Stimulated activated naive CD8-positive, alpha-beta T cell treated with anti-CD3 and anti-CD28 coated beads, Interleukin-15, Interleukin-2, amounts not matched to agents 100 ng/mL and 50 ng/mL, for 24 hours (primary cell): ENCODE results near the gene CNFN.
"Not testable (repeated sequence)": the region's sequence is repeated elsewhere in the genome, so short reads cannot be mapped to it uniquely, and the experiment has no call there.

Experiments used
- H3K27ac Mint-ChIP-seq: one replicate; pipeline ENCODE4 v1.8.0; 2021; ENCODE audit warnings: mild to moderate bottlenecking, mixed read lengths
- H3K27me3 Mint-ChIP-seq: one replicate; pipeline ENCODE4 v1.8.0; 2021; ENCODE audit warnings: mixed read lengths
- H3K36me3 Mint-ChIP-seq: one replicate; pipeline ENCODE4 v1.8.0; 2021; ENCODE audit warnings: low read depth, mixed read lengths
- H3K4me1 Mint-ChIP-seq: one replicate; pipeline ENCODE4 v1.8.0; 2021; ENCODE audit warnings: low read depth, mixed read lengths
- H3K4me3 Mint-ChIP-seq: one replicate; pipeline ENCODE4 v1.8.0; 2021; ENCODE audit warnings: mild to moderate bottlenecking, mixed read lengths
- H3K9me3 Mint-ChIP-seq: one replicate; pipeline ENCODE4 v1.8.0; 2021; ENCODE audit warnings: mixed read lengths

CNFN gene

DNA sequence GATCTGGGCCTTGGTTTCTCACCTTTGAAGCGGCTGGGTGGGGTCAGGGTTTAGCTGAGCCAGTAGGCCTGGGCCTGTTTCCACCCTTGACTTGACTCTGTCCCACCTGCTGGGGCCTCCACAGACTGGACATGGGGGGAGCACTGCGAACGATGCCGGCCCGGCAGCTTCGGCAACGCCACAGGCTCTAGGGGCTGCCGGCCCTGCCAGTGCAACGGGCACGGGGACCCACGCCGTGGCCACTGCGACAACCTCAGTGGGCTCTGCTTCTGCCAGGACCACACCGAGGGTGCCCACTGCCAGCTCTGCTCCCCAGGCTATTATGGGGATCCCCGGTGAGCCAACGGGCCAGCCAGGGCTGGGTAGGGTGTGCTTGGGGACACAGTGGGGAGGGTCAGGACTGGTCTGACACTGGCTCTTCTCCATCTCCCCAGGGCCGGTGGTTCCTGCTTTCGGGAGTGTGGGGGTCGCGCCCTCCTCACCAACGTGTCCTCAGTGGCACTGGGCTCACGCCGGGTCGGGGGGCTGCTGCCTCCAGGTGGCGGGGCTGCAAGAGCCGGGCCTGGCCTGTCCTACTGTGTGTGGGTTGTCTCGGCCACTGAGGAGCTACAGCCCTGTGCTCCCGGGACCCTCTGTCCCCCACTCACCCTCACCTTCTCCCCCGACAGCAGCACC is 36.6 kb downstream of the CNFN start:
- H3K4me3 Mint-ChIP-seq: no peak overlapping the region
- no peak overlapping the region for H3K27ac Mint-ChIP-seq
- no peaks in the 10 kb centered on the region for H3K36me3 Mint-ChIP-seq
- no peaks in the 10 kb centered on the region for H3K4me1 Mint-ChIP-seq
- H3K27me3 Mint-ChIP-seq: no peaks in the 10 kb centered on the region
- H3K9me3 Mint-ChIP-seq: no peaks in the 10 kb centered on the region

DNA sequence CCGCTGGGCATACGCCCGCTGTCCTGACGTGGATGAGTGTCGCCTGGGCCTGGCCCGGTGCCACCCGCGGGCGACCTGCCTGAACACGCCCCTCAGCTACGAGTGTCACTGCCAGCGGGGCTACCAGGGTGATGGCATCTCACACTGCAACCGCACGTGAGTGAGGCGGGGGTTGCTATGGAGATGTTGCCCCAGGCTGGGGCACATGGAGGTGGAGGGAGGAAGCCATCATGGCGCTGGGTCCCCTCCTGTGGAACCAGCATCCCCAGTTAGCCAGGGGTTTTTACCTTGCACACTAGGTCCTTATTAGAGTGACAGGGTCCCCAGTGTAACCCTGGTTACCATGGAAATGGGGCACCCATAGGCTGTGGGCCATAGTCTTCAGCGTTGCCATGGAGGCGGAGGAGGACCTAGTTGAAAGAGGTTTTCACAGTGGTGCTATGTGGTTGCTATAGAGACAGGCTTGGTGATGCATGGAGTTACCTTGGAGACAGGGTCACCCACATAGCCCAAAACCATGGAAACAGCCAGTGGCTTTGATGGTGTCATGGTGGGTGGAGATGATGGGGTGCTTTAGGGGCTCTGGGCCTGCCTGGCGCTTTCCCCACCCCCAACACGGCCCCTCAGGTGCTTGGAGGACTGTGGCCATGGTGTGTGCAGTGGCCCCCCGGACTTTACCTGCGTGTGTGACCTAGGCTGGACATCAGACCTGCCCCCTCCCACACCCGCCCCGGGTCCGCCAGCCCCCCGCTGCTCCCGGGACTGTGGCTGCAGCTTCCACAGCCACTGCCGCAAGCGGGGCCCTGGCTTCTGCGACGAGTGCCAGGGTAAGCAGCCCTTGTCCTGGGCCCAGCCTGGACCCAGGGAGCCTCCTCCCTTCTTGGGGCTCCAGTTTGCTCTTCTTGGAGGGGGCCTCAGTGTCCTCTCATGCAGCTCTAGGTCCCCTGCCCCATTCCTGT is 37.5 kb downstream of the CNFN start:
- Mint-ChIP-seq H3K27ac (no peak overlapping the region), H3K4me1 (no peaks in the 10 kb centered on the region), H3K36me3 (no peaks in the 10 kb centered on the region), H3K27me3 (no peaks in the 10 kb centered on the region), H3K9me3 (no peaks in the 10 kb centered on the region), H3K4me3 (no peak overlapping the region)

DNA sequence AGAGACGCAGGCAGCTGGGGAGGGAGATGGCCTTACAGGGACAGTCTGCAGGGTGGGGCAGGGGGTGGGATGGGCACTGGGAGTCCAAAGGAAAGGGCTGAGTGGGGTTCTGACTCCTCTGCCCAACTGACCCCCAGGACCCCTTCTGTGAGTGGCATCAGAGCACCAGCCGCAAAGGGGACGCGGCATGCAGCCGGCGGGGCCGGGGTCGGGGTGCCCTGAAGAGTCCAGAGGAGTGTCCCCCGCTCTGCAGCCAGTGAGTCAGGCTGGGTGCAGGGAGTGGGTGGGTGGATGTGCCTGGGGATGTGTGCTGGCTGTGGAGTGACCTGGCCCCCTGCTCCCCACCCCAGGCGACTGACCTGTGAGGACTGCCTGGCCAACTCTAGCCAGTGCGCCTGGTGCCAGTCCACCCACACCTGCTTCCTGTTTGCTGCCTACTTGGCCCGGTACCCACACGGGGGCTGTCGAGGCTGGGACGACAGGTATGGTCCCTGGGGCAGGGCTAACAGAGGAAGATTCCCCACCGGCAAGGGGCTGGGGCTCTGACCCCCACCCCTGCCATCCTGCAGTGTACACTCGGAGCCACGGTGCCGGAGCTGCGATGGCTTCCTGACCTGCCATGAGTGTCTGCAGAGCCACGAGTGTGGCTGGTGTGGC is 38.9 kb downstream of the CNFN start:
- Mint-ChIP-seq H3K4me3 (no peak overlapping the region), H3K27me3 (no peaks in the 10 kb centered on the region), H3K27ac (no peak overlapping the region), H3K36me3 (no peaks in the 10 kb centered on the region), H3K4me1 (no peaks in the 10 kb centered on the region), H3K9me3 (no peaks in the 10 kb centered on the region)

DNA sequence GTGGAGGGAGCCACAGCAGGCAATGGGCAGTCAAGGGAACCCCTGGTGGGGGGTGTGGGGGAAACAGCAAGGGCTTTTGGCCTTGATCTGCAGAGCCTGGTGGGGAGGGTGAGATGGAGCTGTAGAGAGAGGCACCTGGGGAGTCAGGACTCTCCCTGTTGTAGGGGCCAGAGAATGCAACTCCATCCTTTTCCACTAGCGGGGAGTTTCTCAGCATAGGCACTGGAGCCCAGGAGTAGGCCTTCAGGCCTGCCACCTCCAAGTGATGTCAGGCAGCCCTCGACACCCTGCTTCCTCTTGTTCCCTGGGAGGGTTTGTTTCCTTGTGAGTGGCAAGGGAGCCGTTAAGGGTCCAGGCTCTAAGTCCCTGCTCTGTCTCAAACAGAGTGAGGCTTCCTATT is 39.7 kb downstream of the CNFN start:
- H3K27me3 Mint-ChIP-seq: no peaks in the 10 kb centered on the region
- H3K27ac Mint-ChIP-seq: no peak overlapping the region
- H3K9me3 Mint-ChIP-seq: no peaks in the 10 kb centered on the region
- H3K4me1 Mint-ChIP-seq: no peaks in the 10 kb centered on the region
- H3K36me3 Mint-ChIP-seq: no peaks in the 10 kb centered on the region
- no peak overlapping the region for H3K4me3 Mint-ChIP-seq

DNA sequence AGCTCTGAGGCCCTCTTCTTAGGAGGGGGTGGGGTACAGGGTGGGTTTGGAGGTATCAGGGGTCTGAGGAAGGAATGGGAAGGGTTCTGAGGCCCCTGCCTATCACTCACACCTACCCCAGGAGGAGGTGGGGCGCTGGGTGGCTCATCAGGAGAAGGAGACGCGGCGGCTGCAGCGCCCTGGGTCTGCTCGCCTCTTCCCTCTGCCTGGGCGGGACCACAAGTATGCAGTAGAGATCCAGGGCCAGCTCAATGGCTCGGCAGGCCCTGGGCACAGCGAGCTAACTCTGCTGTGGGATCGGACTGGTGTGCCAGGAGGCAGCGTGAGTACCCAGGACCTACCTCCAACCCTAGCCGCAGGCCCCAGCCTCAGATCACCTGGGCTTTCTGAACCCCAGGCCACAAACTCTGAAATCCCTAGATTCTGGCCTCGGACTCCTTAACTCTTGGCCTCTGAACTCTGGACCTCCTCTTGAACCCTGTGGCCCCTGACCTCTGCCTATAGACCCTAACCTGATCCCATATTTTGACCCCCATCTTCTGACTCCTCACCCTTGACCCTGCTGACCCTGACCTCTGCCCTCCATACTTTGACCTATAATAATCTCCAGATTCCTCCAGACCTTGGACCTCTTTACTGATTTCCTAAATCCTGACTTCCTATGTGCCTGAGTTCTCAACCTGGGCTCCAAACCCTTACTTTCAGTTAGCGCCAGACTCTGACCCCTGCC is 40.6 kb downstream of the CNFN start:
- no peaks in the 10 kb centered on the region for H3K36me3 Mint-ChIP-seq
- no peak overlapping the region for H3K4me3 Mint-ChIP-seq
- H3K4me1 Mint-ChIP-seq: no peaks in the 10 kb centered on the region
- no peaks in the 10 kb centered on the region for H3K27me3 Mint-ChIP-seq
- H3K9me3 Mint-ChIP-seq: no peaks in the 10 kb centered on the region
- H3K27ac Mint-ChIP-seq: no peak overlapping the region

DNA sequence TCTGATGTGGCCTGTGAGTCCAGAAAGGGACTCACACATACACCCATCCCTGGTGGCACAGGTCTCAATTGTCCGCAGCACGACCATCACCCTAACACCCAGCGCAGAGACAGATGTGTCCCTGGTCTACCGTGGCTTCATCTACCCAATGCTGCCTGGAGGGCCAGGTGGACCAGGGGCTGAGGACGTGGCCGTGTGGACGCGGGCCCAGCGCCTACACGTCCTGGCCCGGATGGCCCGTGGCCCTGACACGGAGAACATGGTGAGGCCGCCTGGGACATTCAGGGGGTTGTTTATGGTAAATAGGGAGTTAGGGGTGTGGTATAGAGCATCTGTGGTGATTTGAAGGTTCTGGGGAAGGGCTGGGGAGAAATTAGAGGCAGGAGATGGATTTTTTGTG is 41.9 kb downstream of the CNFN start:
- Mint-ChIP-seq H3K27ac (no peak overlapping the region), H3K36me3 (no peaks in the 10 kb centered on the region), H3K9me3 (no peaks in the 10 kb centered on the region)

DNA sequence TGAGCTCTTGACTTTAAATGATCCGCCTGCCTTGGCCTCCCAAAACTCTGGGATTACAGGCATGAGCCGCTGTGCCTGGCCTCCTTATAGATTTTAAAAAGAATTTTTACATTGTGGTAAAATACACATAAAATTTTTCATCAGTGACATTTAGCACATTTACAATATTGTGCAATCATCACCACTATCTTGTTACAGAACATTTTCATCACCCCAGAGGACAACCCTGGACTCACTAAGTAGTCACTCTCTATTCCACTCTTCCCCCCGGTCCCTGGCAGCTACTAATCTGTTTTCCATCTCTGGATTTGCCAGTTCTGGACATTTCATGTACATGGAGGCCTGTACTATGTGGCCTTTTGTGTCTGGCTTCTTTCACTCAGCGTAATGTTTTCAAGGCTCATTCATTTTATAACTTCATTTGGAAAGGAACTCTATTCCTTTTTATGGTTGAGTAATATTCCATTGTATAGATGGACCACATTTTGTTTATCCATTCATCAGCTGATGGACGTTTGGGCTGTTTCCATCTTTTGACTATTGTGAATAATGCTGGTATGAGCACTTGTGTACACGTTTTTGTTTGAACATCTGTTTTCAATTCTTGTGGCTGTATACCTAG is 44.8 kb downstream of the CNFN start:
- no peaks in the 10 kb centered on the region for H3K4me1 Mint-ChIP-seq
- no peak overlapping the region for H3K4me3 Mint-ChIP-seq
- H3K27me3 Mint-ChIP-seq: no peaks in the 10 kb centered on the region
- no peak overlapping the region for H3K27ac Mint-ChIP-seq
- no peaks in the 10 kb centered on the region for H3K36me3 Mint-ChIP-seq
- H3K9me3 Mint-ChIP-seq: no peaks in the 10 kb centered on the region

More for the DNA sequence above, 41.9 kb downstream of the CNFN start:
- Mint-ChIP-seq H3K27me3 (no peaks in the 10 kb centered on the region), H3K4me3 (no peak overlapping the region), H3K4me1 (no peaks in the 10 kb centered on the region)

DNA sequence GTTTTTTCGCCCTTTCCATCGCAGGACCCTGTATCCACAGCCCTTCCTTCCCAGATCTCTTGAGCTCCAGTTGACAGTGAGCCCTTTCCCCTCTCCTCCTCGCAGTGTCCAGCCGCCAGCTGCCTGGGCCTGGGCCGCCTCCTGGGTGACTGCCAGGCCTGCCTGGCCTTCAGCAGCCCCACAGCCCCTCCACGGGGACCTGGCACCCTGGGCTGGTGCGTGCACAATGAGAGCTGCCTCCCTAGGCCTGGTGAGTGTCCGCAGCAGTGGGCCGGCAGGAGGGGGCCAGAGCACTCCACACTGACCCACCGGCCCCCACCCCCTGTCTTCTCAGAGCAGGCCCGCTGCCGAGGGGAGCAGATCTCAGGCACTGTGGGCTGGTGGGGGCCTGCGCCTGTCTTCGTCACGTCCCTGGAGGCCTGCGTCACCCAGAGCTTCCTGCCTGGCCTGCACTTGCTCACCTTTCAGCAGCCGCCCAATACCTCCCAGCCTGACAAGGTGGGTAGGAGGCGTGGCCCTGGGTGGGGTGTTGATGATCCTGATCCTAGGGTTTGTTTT is 45.7 kb downstream of the CNFN start:
- no peaks in the 10 kb centered on the region for H3K36me3 Mint-ChIP-seq
- no peaks in the 10 kb centered on the region for H3K27me3 Mint-ChIP-seq
- no peak overlapping the region for H3K27ac Mint-ChIP-seq
- H3K9me3 Mint-ChIP-seq: no peaks in the 10 kb centered on the region
- no peak overlapping the region for H3K4me3 Mint-ChIP-seq
- H3K4me1 Mint-ChIP-seq: no peaks in the 10 kb centered on the region

DNA sequence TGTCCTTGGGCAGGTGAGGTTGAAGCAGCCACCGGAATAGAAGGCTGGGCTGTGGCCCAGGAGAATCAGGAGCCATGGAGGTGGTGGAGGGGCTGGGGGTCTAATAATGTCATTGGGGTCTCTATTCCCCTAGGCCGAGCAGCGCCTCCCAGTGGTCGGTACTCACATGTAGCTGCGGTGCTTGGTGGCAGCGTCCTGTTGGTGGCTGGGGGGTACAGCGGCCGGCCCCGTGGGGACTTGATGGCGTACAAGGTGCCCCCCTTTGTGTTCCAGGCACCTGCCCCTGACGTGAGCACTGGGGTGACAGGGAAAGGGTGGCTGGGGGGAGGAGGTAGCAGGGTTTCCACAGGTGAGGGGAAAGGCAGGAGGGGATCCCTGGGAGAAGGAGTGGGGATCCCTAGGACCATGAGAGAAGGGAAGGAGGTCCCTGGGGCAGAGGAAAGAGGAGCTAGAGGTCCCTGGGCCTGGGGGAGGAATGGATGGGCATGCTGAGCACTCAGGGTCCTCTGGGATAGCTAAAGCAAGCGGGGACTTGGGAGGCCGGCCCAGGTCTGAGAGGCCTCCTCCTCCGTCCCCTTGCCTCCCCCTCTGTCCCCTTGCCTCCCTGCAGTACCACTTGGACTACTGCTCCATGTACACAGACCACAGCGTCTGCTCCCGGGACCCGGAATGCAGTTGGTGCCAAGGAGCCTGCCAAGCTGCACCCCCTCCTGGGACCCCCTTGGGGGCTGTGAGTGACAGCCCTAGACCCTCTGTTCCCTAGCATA is 46.6 kb downstream of the CNFN start:
- H3K4me3 Mint-ChIP-seq: no peak overlapping the region
- H3K36me3 Mint-ChIP-seq: peaks cover under 1% of the 10 kb centered on the region
- no peaks in the 10 kb centered on the region for H3K9me3 Mint-ChIP-seq
- no peak overlapping the region for H3K27ac Mint-ChIP-seq
- H3K4me1 Mint-ChIP-seq: no peaks in the 10 kb centered on the region
- H3K27me3 Mint-ChIP-seq: no peaks in the 10 kb centered on the region

DNA sequence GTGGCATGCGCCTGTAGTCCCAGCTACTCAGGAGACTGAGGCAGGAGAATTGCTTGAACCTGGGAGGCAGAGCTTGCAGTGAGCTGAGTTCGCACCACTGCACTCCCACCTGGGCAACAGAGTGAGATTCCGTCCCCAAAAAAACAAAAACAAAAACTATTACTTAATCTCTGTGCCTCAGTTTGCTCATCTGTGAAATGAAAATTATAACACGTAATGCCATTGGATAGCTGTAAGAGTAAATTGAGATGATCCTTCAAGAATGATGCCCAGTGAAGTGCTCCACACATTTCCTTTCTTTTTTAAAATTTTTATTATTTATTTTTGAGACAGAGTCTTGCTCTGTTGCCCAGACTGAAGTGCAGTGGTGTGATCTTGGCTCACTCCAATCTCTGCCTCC is 50.2 kb downstream of the CNFN start:
- H3K27me3 Mint-ChIP-seq, H3K9me3 Mint-ChIP-seq, H3K36me3 Mint-ChIP-seq, H3K4me3 Mint-ChIP-seq, H3K27ac Mint-ChIP-seq, H3K4me1 Mint-ChIP-seq: not testable (repeated sequence)

DNA sequence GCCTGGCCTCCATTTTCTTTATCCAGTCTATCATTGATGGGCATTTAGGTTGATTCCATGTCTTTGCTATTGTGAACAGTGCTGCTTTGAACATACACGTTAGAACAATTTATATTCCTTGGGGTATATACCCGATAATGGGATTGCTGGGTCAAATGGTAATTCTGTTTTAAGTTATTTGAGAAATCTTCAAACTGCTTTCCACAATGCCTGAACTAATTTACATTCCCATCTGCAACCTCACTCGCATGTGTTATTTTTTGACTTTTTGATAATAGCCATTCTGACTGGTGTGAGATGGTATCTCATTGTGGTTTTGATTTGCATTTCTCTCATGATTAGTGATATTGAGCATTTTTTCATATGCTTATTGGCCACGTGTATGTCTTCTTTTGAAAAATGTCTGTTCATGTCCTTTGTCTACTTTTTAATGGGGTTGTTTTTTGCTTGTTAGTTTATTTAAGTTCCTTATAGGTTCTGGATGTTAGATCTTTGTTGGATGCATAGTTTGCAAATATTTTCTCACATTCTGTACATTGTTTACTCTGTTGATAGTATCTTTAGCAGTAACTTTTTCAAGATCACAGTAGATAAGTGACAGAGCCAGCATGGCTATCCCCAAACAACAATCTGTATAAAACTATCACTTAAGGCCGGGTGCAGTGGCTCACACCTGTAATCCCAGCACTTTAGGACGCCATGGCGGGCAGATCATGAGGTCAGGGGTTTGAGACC is 50.8 kb downstream of the CNFN start:
- not testable (repeated sequence) for H3K27me3 Mint-ChIP-seq, H3K27ac Mint-ChIP-seq, H3K36me3 Mint-ChIP-seq, H3K4me1 Mint-ChIP-seq, H3K4me3 Mint-ChIP-seq, H3K9me3 Mint-ChIP-seq
